WTC11 (cell line): Measurements from ENCODE around the gene PEBP1.

Experiments used
- ESRRA ChIP-seq: sonication (generic); formaldehyde crosslinking; IDR thresholded peaks from 2 replicates; pipeline ENCODE4 v1.8.1; 2022; ENCODE audit warnings: mild to moderate bottlenecking, missing genetic modification reagents, borderline replicate concordance
- JUN ChIP-seq: sonication (generic); formaldehyde crosslinking; IDR thresholded peaks from 2 replicates; pipeline ENCODE4 v1.8.0; 2023; ENCODE audit warnings: mild to moderate bottlenecking, missing genetic modification reagents
- NFE2L1 ChIP-seq: sonication (generic); formaldehyde crosslinking; IDR thresholded peaks from 2 replicates; pipeline ENCODE4 v1.8.1; 2023; ENCODE audit warnings: missing genetic modification reagents
- NFYB ChIP-seq: sonication (generic); formaldehyde crosslinking; conservative IDR thresholded peaks from 2 replicates; pipeline ENCODE4 v1.8.0; 2022; ENCODE audit warnings: low read depth, missing genetic modification reagents
- TF ChIP-seq, protein P1 (sequence below): fragments of 200-600 bp; IDR thresholded peaks from 2 replicates; pipeline ENCODE4 v1.8.0; 2022; ENCODE audit warnings: antibody characterized with exemption
- TF ChIP-seq, protein P2 (sequence below): sonication (generic); formaldehyde crosslinking; IDR thresholded peaks from 2 replicates; pipeline ENCODE4 v1.8.0; 2022; ENCODE audit warnings: mild to moderate bottlenecking, missing genetic modification reagents

DNA sequence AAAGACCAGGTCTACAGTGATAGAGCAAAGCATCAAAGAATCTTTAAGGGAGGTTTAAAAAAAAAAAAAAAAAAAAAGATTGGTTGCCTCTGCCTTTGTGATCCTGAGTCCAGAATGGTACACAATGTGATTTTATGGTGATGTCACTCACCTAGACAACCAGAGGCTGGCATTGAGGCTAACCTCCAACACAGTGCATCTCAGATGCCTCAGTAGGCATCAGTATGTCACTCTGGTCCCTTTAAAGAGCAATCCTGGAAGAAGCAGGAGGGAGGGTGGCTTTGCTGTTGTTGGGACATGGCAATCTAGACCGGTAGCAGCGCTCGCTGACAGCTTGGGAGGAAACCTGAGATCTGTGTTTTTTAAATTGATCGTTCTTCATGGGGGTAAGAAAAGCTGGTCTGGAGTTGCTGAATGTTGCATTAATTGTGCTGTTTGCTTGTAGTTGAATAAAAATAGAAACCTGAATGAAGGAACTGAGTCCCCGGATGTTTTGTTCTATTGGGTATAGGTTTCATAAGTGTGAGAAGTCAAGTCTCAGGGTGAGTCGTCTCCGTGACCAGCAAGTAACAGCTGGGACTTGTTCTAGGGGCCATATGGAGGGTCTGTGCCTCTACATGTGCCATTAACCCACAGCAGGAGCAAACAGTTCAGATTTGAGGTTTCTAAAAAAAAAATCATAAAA is 9.3 kb downstream of the PEBP1 start:
- TF ChIP-seq, protein P1, sequence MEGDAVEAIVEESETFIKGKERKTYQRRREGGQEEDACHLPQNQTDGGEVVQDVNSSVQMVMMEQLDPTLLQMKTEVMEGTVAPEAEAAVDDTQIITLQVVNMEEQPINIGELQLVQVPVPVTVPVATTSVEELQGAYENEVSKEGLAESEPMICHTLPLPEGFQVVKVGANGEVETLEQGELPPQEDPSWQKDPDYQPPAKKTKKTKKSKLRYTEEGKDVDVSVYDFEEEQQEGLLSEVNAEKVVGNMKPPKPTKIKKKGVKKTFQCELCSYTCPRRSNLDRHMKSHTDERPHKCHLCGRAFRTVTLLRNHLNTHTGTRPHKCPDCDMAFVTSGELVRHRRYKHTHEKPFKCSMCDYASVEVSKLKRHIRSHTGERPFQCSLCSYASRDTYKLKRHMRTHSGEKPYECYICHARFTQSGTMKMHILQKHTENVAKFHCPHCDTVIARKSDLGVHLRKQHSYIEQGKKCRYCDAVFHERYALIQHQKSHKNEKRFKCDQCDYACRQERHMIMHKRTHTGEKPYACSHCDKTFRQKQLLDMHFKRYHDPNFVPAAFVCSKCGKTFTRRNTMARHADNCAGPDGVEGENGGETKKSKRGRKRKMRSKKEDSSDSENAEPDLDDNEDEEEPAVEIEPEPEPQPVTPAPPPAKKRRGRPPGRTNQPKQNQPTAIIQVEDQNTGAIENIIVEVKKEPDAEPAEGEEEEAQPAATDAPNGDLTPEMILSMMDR, result no peak
- no peak for TF ChIP-seq NFYB (CRISPR knock-in tag)
- TF ChIP-seq JUN (CRISPR knock-in tag), result no peak
- TF ChIP-seq, protein P2, sequence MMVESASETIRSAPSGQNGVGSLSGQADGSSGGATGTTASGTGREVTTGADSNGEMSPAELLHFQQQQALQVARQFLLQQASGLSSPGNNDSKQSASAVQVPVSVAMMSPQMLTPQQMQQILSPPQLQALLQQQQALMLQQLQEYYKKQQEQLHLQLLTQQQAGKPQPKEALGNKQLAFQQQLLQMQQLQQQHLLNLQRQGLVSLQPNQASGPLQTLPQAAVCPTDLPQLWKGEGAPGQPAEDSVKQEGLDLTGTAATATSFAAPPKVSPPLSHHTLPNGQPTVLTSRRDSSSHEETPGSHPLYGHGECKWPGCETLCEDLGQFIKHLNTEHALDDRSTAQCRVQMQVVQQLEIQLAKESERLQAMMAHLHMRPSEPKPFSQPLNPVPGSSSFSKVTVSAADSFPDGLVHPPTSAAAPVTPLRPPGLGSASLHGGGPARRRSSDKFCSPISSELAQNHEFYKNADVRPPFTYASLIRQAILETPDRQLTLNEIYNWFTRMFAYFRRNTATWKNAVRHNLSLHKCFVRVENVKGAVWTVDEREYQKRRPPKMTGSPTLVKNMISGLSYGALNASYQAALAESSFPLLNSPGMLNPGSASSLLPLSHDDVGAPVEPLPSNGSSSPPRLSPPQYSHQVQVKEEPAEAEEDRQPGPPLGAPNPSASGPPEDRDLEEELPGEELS, result no peak
- TF ChIP-seq ESRRA (CRISPR knock-in tag), result no peak
- no peak for TF ChIP-seq NFE2L1 (CRISPR knock-in tag)
